Measurements from ENCODE around the gene INPP4B.

The INPP4B gene

GRCh38 chr4:142550965-142551364, 295.1 kb downstream of the INPP4B start:
- Histone ChIP-seq H3K4me3 (ENCODE audit: low read length) (no peak overlapping the region), H3K9ac (ENCODE audit: low read depth, low read length) (no peak overlapping the region), H3K36me3 (ENCODE audit: insufficient read depth, low read depth, low read length) (no peaks in the 10 kb centered on the region)

GRCh38 chr4:142549726-142550463, 296.2 kb downstream of the INPP4B start:
- Histone ChIP-seq H3K36me3 (ENCODE audit: insufficient read depth, low read depth, low read length) (no peaks in the 10 kb centered on the region), H3K9ac (ENCODE audit: low read depth, low read length) (no peak overlapping the region), H3K27me3 (ENCODE audit: insufficient read depth, low read length) (no peaks in the 10 kb centered on the region), H3K4me1 (ENCODE audit: insufficient read depth, low read length) (peaks cover 9% of the 10 kb centered on the region; the same call in 1 of the 2 replicates), H3K9me3 (ENCODE audit: insufficient read depth, low read depth, low read length) (no peaks in the 10 kb centered on the region), H3K4me3 (ENCODE audit: low read length) (no peak overlapping the region), H3K27ac (ENCODE audit: low read length) (no peak overlapping the region)

More at GRCh38 chr4:142550965-142551364, 295.1 kb downstream of the INPP4B start:
- Histone ChIP-seq H3K9me3 (ENCODE audit: insufficient read depth, low read depth, low read length) (no peaks in the 10 kb centered on the region), H3K4me1 (ENCODE audit: insufficient read depth, low read length) (peaks cover 9% of the 10 kb centered on the region; the same call in 1 of the 2 replicates), H3K27ac (ENCODE audit: low read length) (no peak overlapping the region), H3K27me3 (ENCODE audit: insufficient read depth, low read length) (no peaks in the 10 kb centered on the region)

DNA sequence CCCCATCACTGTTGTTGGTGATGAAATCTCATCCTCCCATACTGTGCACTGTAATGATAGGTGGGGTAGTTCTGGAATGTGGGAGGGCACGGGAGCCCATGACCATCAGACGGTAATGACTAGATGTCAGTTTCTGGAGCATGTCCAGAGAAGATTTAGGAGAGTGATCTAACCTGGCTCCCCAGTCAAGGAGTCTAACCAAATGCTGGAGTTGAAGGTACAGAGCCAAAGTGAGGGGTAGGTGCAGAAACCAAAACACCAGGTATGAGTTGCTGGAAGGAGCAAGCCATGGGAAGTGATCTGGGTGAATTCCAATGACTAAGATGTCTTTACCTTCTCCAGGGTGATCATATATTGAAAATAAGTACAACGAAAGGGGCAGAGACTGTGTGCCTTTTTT, 296.9 kb downstream of the INPP4B start:
- Histone ChIP-seq H3K4me3 (ENCODE audit: low read length) (no peak overlapping the region), H3K9me3 (ENCODE audit: insufficient read depth, low read depth, low read length) (no peaks in the 10 kb centered on the region), H3K27me3 (ENCODE audit: insufficient read depth, low read length) (no peaks in the 10 kb centered on the region), H3K4me1 (ENCODE audit: insufficient read depth, low read length) (peaks cover 9% of the 10 kb centered on the region; the same call in 1 of the 2 replicates), H3K9ac (ENCODE audit: low read depth, low read length) (no peak overlapping the region), H3K36me3 (ENCODE audit: insufficient read depth, low read depth, low read length) (no peaks in the 10 kb centered on the region), H3K27ac (ENCODE audit: low read length) (no peak overlapping the region)

- no peaks in the 10 kb centered on the region for H3K27me3 ChIP-seq (ENCODE audit: insufficient read depth, low read length)
- H3K36me3 ChIP-seq (ENCODE audit: insufficient read depth, low read depth, low read length), result no peaks in the 10 kb centered on the region
- H3K9ac ChIP-seq (ENCODE audit: low read depth, low read length), result no peak overlapping the region
- no peaks in the 10 kb centered on the region for H3K9me3 ChIP-seq (ENCODE audit: insufficient read depth, low read depth, low read length)
- peaks cover 9% of the 10 kb centered on the region; the same call in 1 of the 2 replicates for H3K4me1 ChIP-seq (ENCODE audit: insufficient read depth, low read length)
- H3K27ac ChIP-seq (ENCODE audit: low read length), result no peak overlapping the region
- H3K4me3 ChIP-seq (ENCODE audit: low read length), result no peak overlapping the region
These were observed 297.6 kb downstream of the INPP4B start for GRCh38 chr4:142548491-142548890.

DNA sequence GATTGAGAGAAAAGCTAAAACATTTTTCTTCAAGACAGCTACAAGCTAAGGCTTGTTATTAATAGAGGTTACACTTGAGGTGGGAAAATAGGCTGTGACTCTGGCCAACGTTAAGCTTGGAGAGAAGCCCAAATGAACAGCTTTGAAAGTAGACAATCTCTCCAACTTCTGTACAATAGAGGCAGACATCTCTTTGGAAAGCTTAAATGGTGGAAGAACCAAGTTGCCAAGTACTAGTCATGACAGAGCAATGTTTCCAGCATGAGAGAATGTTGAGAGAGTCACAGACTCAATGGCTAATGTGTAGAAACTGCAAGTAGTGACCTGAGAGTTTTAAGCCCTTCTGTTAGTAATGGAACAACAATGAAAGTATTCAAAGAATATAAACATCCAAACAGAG, 298.1 kb downstream of the INPP4B start:
- Histone ChIP-seq H3K9me3 (ENCODE audit: insufficient read depth, low read depth, low read length) (no peaks in the 10 kb centered on the region), H3K27me3 (ENCODE audit: insufficient read depth, low read length) (no peaks in the 10 kb centered on the region), H3K36me3 (ENCODE audit: insufficient read depth, low read depth, low read length) (no peaks in the 10 kb centered on the region), H3K9ac (ENCODE audit: low read depth, low read length) (no peak overlapping the region), H3K4me3 (ENCODE audit: low read length) (no peak overlapping the region), H3K27ac (ENCODE audit: low read length) (no peak overlapping the region), H3K4me1 (ENCODE audit: insufficient read depth, low read length) (peaks cover 9% of the 10 kb centered on the region; the same call in 1 of the 2 replicates)

DNA sequence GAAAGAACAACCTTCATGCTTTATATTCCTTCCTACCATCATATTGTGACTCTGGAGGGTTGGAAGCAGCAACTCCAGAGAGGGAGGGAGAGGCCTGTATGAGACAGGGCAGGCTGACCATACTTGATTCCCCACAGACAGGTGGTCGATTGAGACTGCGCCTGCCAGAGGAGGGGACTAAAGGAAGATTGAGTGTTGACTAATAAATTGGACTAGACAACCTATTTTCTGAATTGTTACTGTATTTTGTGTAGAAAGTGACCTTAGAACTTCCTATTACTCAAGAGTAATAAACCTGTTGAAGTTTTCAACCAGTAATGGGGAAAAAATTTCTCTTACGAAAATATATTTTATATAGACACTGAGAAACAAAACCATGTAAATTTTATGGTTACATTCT, 301.5 kb downstream of the INPP4B start:
- peaks cover 2% of the 10 kb centered on the region; the same call in 1 of the 2 replicates for H3K4me1 ChIP-seq (ENCODE audit: insufficient read depth, low read length)
- no peak overlapping the region for H3K4me3 ChIP-seq (ENCODE audit: low read length)
- no peaks in the 10 kb centered on the region for H3K9me3 ChIP-seq (ENCODE audit: insufficient read depth, low read depth, low read length)
- no peaks in the 10 kb centered on the region for H3K36me3 ChIP-seq (ENCODE audit: insufficient read depth, low read depth, low read length)
- no peaks in the 10 kb centered on the region for H3K27me3 ChIP-seq (ENCODE audit: insufficient read depth, low read length)
- H3K27ac ChIP-seq (ENCODE audit: low read length), result no peak overlapping the region
- H3K9ac ChIP-seq (ENCODE audit: low read depth, low read length), result no peak overlapping the region

DNA sequence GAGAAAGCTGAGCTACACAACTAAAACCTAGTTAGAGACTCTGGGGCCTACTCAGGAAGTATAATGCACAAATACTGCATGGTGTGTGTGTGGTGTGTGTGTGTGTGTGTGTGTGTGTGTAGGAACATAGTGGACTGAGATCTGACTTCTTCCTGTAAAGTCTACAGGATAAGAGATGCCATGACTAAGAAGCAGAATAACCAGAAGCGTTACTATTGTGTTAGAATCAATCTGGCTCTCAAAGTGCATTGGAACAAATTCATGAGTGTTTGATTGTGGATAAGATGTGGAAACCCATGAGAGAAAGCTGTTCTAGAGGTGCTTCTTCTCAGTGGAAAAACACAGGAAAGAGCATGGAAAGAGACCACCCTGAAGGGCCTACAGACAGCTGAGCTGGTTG, 302.1 kb downstream of the INPP4B start:
- Histone ChIP-seq H3K27ac (ENCODE audit: low read length) (no peak overlapping the region), H3K9ac (ENCODE audit: low read depth, low read length) (no peak overlapping the region), H3K27me3 (ENCODE audit: insufficient read depth, low read length) (no peaks in the 10 kb centered on the region), H3K9me3 (ENCODE audit: insufficient read depth, low read depth, low read length) (no peaks in the 10 kb centered on the region), H3K36me3 (ENCODE audit: insufficient read depth, low read depth, low read length) (no peaks in the 10 kb centered on the region), H3K4me1 (ENCODE audit: insufficient read depth, low read length) (no peaks in the 10 kb centered on the region), H3K4me3 (ENCODE audit: low read length) (no peak overlapping the region)

DNA sequence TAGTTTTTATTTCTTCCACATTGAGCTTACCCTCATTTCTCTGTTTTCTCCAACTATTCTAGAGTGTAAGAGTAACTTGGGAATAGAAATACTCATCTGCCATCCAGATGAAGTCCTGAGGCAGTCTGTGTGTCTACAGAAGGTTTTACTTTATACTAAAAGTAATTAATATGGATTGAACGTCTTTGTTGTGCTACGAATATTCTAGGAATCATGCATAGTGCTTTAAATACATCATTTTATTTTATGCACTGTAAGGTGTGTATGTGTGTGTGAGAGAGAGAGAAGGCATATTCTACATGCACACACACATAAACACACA, 305.7 kb downstream of the INPP4B start:
- Histone ChIP-seq H3K9me3 (ENCODE audit: insufficient read depth, low read depth, low read length) (no peaks in the 10 kb centered on the region), H3K36me3 (ENCODE audit: insufficient read depth, low read depth, low read length) (no peaks in the 10 kb centered on the region), H3K27me3 (ENCODE audit: insufficient read depth, low read length) (no peaks in the 10 kb centered on the region), H3K4me1 (ENCODE audit: insufficient read depth, low read length) (peaks cover 5% of the 10 kb centered on the region; the same call in 1 of the 2 replicates), H3K27ac (ENCODE audit: low read length) (no peak overlapping the region), H3K9ac (ENCODE audit: low read depth, low read length) (no peak overlapping the region), H3K4me3 (ENCODE audit: low read length) (no peak overlapping the region)

GRCh38 chr4:142539796-142540482, 306.2 kb downstream of the INPP4B start:
- H3K4me3 ChIP-seq (ENCODE audit: low read length), result no peak overlapping the region
- H3K36me3 ChIP-seq (ENCODE audit: insufficient read depth, low read depth, low read length), result no peaks in the 10 kb centered on the region
- no peaks in the 10 kb centered on the region for H3K9me3 ChIP-seq (ENCODE audit: insufficient read depth, low read depth, low read length)
- no peak overlapping the region for H3K9ac ChIP-seq (ENCODE audit: low read depth, low read length)
- H3K27me3 ChIP-seq (ENCODE audit: insufficient read depth, low read length), result no peaks in the 10 kb centered on the region
- H3K27ac ChIP-seq (ENCODE audit: low read length), result no peak overlapping the region
- H3K4me1 ChIP-seq (ENCODE audit: insufficient read depth, low read length), result peaks cover 5% of the 10 kb centered on the region; the same call in 1 of the 2 replicates

- H3K4me1 ChIP-seq (ENCODE audit: insufficient read depth, low read length), result peaks cover 5% of the 10 kb centered on the region; the same call in 1 of the 2 replicates
- no peak overlapping the region for H3K9ac ChIP-seq (ENCODE audit: low read depth, low read length)
These were observed 311.1 kb downstream of the INPP4B start for GRCh38 chr4:142535009-142535408.

GRCh38 chr4:142532054-142532453, 314.0 kb downstream of the INPP4B start:
- Histone ChIP-seq H3K27ac (ENCODE audit: low read length) (no peak overlapping the region), H3K4me1 (ENCODE audit: insufficient read depth, low read length) (no peaks in the 10 kb centered on the region), H3K27me3 (ENCODE audit: insufficient read depth, low read length) (no peaks in the 10 kb centered on the region), H3K36me3 (ENCODE audit: insufficient read depth, low read depth, low read length) (no peaks in the 10 kb centered on the region), H3K9me3 (ENCODE audit: insufficient read depth, low read depth, low read length) (no peaks in the 10 kb centered on the region), H3K4me3 (ENCODE audit: low read length) (no peak overlapping the region), H3K9ac (ENCODE audit: low read depth, low read length) (no peak overlapping the region)

More at GRCh38 chr4:142535009-142535408, 311.1 kb downstream of the INPP4B start:
- Histone ChIP-seq H3K27ac (ENCODE audit: low read length) (no peak overlapping the region), H3K9me3 (ENCODE audit: insufficient read depth, low read depth, low read length) (no peaks in the 10 kb centered on the region), H3K36me3 (ENCODE audit: insufficient read depth, low read depth, low read length) (no peaks in the 10 kb centered on the region), H3K4me3 (ENCODE audit: low read length) (no peak overlapping the region), H3K27me3 (ENCODE audit: insufficient read depth, low read length) (no peaks in the 10 kb centered on the region)

GRCh38 chr4:142530728-142531127, 315.4 kb downstream of the INPP4B start:
- Histone ChIP-seq H3K27ac (ENCODE audit: low read length) (no peak overlapping the region), H3K9ac (ENCODE audit: low read depth, low read length) (no peak overlapping the region), H3K4me3 (ENCODE audit: low read length) (no peak overlapping the region), H3K9me3 (ENCODE audit: insufficient read depth, low read depth, low read length) (no peaks in the 10 kb centered on the region), H3K27me3 (ENCODE audit: insufficient read depth, low read length) (no peaks in the 10 kb centered on the region), H3K4me1 (ENCODE audit: insufficient read depth, low read length) (no peaks in the 10 kb centered on the region), H3K36me3 (ENCODE audit: insufficient read depth, low read depth, low read length) (no peaks in the 10 kb centered on the region)
